ENCODE data around the gene RPS21.

The RPS21 gene

GRCh38 chr20:62405108-62405980 lies 18.4 kb downstream of the RPS21 start:
- TF ChIP-seq, protein P1, sequence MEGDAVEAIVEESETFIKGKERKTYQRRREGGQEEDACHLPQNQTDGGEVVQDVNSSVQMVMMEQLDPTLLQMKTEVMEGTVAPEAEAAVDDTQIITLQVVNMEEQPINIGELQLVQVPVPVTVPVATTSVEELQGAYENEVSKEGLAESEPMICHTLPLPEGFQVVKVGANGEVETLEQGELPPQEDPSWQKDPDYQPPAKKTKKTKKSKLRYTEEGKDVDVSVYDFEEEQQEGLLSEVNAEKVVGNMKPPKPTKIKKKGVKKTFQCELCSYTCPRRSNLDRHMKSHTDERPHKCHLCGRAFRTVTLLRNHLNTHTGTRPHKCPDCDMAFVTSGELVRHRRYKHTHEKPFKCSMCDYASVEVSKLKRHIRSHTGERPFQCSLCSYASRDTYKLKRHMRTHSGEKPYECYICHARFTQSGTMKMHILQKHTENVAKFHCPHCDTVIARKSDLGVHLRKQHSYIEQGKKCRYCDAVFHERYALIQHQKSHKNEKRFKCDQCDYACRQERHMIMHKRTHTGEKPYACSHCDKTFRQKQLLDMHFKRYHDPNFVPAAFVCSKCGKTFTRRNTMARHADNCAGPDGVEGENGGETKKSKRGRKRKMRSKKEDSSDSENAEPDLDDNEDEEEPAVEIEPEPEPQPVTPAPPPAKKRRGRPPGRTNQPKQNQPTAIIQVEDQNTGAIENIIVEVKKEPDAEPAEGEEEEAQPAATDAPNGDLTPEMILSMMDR (IDR thresholded peaks at IDR 0.05; ENCODE audit: control insufficient read depth, extremely low read depth, insufficient read depth): peak; percentile 58
- DNase-seq (ENCODE audit: low read depth): no peak
- H3K4me3 ChIP-seq (ENCODE audit: low read depth, low read length): peak overlapping the region; percentile 81; the same call in 1 of the 2 replicates

DNA sequence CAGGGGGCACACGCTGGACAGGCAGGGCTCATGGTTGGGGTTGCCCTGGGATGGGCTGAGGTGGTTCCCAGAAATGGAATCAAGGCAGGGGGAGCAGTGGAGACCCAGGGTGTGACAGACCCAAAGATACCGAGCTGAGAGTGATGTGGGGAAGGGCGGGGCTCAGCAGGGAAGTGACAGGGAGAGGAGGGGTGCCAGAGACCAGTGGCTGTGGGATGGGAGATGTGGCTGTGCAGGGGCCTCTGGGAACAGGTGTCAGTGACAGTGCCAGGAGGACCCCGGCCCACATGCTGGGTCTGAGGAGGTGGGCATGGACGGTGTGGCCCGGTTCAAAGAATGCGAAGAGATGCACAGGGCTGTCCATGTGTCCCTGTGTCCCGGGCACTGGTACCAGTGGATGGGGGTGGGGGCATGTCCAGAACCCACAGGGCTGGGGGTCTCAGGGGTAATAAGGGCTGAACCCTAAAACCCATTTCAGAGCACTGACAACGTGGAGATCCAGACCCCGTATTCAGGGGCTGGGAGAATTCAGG lies 19.1 kb downstream of the RPS21 start:
- no peak for DNase-seq (ENCODE audit: low read depth)
- TF ChIP-seq, protein P1 (IDR thresholded peaks at IDR 0.05; ENCODE audit: control insufficient read depth, extremely low read depth, insufficient read depth): no peak
- H3K4me3 ChIP-seq (ENCODE audit: low read depth, low read length): peak overlapping the region; percentile 81

DNA sequence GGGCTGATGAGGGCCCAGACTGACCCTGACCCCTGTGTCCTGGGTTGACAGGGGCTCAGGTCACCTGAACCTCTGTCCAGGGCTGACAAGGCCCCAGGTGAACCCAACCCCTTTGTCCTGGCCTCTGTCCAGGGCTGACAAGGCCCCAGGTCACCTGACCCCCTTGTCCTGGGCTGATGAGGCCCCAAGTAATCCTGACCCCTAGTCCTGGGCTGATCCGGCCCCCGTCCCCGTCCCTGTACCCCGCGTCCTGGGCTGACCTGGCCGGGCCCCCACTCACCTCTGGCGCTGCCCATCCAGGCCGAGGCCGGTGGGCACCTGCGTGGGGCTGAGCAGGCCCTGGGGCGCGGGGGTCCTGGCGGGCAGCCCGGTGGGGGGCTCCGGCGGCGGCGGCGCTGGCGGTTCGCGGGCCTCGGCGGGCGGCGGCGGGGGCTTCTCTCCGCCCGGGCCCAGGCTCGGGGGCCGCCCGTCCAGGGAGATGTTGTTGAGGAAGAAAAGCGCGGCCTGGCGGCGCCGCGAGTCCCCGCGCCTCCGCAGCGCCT lies 19.8 kb downstream of the RPS21 start:
- no peak for DNase-seq (ENCODE audit: low read depth)
- H3K4me3 ChIP-seq (ENCODE audit: low read depth, low read length): peak overlapping the region; percentile 81
- TF ChIP-seq, protein P1 (IDR thresholded peaks at IDR 0.05; ENCODE audit: control insufficient read depth, extremely low read depth, insufficient read depth): no peak

DNA sequence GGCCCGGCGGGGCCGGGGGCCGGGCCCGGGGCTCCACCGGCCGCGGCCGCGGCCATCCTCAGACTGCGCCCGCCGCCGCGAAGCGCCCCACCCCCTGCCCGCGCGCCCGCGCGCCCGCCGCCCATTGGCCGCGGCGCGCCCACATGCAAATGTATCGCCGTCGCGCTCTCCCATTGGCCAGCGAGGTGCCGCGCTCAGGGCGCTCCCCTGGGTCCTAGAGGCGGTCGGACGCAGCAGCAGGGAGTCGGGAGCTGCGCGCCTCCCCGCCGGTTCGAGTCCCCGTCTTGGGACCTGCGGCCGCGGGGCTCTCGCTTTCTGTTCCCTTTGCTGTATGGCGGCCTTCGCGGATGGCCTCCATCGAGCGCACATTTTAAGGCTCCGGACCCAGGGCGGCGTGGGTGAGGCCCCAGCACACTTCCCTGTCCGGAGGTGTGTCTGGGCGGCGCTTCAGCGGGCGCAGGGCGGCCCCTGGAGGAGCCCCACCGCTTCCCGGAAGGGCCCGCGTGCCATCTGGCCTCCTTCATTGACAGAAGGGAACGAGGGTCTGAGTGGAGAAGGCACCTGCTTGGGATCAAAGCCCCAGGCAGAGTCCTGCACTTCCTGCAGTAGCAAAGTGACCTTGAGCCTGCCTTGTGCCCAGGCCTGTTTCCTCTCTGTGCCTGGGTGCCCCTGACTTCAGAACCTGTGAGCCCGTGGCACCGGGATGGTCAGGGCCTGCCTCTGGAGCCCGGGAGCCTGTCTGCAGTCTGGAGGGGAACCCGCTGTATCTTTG lies 20.5 kb downstream of the RPS21 start, which contains the start of gene CABLES2:
Gene CABLES2 (minus strand): TSS at position 65 of the 772 bp plus-strand sequence. CDS start 9 bp downstream, at position 56.
- TF ChIP-seq, protein P1 (IDR thresholded peaks at IDR 0.05; ENCODE audit: control insufficient read depth, extremely low read depth, insufficient read depth): 0 out of 2 replicates have a peak, but pooled peaks have one; percentile 3
- peak within 1 kb of the TSS; percentile 81 for H3K4me3 ChIP-seq (ENCODE audit: low read depth, low read length)
- DNase-seq (ENCODE audit: low read depth): peak; percentile 82

GRCh38 chr20:62408055-62408454 lies 21.2 kb downstream of the RPS21 start:
- H3K4me3 ChIP-seq (ENCODE audit: low read depth, low read length): peak overlapping the region; percentile 52; the same call in 1 of the 2 replicates
- no peak for DNase-seq (ENCODE audit: low read depth)
- TF ChIP-seq, protein P1 (IDR thresholded peaks at IDR 0.05; ENCODE audit: control insufficient read depth, extremely low read depth, insufficient read depth): no peak

- no peak for DNase-seq (ENCODE audit: low read depth)
- H3K4me3 ChIP-seq (ENCODE audit: low read depth, low read length): no peak overlapping the region
- TF ChIP-seq, protein P1 (IDR thresholded peaks at IDR 0.05; ENCODE audit: control insufficient read depth, extremely low read depth, insufficient read depth): no peak
Observed at GRCh38 chr20:62408640-62409039, 21.7 kb downstream of the RPS21 start.
